22Rv1 (cell line): Measurements from ENCODE around the gene GIMD1.
A peak's percentile ranks its signal among the peaks of the same experiment; 100 is the strongest.

Experiments
- H3K27ac ChIP-seq: fragments of 450-650 bp; 2 replicates; pipeline ENCODE4 v1.5.1; 2017
- ZFX ChIP-seq: fragments of 450-650 bp; IDR thresholded peaks from 2 replicates; pipeline ENCODE4 v1.6.1; 2017; ENCODE audit warnings: antibody characterized with exemption, borderline replicate concordance
- TF ChIP-seq, protein P1 (sequence below): fragments of 450-650 bp; IDR thresholded peaks from 2 replicates; pipeline ENCODE4 v1.5.1; 2017; ENCODE audit warnings: mild to moderate bottlenecking

Gene GIMD1

GRCh38 chr4:106315476-106315967 is 53.1 kb downstream of the GIMD1 start:
- TF ChIP-seq, protein P1, sequence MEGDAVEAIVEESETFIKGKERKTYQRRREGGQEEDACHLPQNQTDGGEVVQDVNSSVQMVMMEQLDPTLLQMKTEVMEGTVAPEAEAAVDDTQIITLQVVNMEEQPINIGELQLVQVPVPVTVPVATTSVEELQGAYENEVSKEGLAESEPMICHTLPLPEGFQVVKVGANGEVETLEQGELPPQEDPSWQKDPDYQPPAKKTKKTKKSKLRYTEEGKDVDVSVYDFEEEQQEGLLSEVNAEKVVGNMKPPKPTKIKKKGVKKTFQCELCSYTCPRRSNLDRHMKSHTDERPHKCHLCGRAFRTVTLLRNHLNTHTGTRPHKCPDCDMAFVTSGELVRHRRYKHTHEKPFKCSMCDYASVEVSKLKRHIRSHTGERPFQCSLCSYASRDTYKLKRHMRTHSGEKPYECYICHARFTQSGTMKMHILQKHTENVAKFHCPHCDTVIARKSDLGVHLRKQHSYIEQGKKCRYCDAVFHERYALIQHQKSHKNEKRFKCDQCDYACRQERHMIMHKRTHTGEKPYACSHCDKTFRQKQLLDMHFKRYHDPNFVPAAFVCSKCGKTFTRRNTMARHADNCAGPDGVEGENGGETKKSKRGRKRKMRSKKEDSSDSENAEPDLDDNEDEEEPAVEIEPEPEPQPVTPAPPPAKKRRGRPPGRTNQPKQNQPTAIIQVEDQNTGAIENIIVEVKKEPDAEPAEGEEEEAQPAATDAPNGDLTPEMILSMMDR: no peak
- no peak for TF ChIP-seq ZFX
- H3K27ac ChIP-seq: peak overlapping the region; percentile 93

DNA sequence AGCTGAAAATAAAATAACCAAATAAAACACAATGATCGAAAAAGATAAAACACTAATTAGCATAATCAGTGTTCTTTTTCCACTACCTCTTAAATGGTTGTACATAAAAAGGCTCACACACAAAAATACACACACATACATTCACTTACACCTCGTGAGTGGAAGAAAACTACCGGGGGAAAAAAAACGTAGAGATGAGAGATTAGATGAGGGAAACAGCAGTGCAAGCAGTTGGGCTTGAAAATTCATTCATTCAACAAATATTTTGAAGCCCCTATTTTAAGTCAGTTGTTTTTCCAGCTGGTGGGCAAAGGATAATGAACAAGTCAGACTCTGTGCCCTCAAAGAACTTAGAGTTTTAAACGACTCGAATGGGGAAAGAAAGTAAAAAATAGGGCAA is 53.6 kb downstream of the GIMD1 start:
- H3K27ac ChIP-seq: peak overlapping the region; percentile 93
- TF ChIP-seq, protein P1: no peak
- no peak for TF ChIP-seq ZFX

- no peak overlapping the region for H3K27ac ChIP-seq
- TF ChIP-seq ZFX: no peak
- TF ChIP-seq, protein P1: no peak
Observed at GRCh38 chr4:106312997-106313522, 55.5 kb downstream of the GIMD1 start.

DNA sequence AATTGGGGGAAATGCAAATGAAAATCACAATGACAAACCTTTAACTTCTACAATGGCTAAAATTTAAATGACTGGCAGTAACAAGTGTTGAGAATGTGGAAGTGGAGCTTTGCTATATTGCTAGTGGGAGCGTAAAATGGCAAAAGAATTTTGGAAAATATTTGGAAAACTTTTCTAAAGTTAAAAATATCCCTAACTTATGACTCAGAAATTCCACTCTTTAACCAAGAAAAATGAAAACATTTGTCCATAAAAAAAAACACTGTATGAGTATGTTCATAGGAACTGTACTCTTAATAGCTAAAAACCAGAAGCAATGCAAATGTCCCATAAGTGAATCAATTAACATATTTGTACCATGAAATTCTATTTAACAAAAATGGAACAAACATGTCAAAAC is 56.2 kb downstream of the GIMD1 start:
- H3K27ac ChIP-seq: no peak overlapping the region
- TF ChIP-seq, protein P1: no peak
- TF ChIP-seq ZFX: no peak
